Measurements from ENCODE around the gene USP37.

Gene USP37

DNA sequence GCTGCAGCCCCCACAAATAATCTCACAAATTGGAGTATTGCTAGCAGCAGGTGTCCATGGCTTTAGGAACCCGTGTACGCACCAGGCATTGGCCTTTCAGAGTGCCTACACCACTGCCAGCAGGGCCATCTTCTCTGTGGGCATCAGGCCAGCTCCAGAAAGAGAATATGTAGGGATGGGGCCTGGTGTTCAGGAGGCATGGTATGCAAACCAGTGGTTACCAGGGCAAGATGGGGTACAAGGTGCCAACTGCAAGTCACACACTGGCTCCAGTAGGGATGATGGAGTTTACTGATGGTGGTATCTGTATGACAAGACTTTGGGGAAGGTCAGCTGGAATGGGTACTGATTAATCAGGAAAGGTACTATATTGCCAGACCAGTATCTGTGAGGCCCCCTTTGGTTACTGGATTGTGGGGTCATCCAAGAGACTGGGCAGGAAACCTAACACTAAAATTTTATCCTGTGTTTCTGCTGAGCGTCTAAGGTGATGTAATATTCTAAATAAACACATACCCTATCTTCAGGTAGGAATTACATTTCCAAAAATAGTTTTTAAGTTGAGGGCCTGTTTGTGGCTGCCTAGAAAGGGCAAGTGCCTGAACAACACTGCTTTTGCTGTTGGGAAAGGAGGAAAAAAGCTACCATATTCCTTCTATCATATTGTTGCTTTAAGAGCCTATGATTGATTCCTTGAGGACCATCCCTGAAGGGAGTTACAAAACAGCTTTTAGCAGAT lies 9.5 kb upstream of the USP37 start:
- H3K79me2 ChIP-seq (ENCODE audit: insufficient read depth, low read length), result peaks cover 67% of the 10 kb centered on the region
- TF ChIP-seq EZH2 (IDR thresholded peaks at IDR 0.05; ENCODE audit: borderline replicate concordance, low read length), result no peak
- TF ChIP-seq, protein P1, sequence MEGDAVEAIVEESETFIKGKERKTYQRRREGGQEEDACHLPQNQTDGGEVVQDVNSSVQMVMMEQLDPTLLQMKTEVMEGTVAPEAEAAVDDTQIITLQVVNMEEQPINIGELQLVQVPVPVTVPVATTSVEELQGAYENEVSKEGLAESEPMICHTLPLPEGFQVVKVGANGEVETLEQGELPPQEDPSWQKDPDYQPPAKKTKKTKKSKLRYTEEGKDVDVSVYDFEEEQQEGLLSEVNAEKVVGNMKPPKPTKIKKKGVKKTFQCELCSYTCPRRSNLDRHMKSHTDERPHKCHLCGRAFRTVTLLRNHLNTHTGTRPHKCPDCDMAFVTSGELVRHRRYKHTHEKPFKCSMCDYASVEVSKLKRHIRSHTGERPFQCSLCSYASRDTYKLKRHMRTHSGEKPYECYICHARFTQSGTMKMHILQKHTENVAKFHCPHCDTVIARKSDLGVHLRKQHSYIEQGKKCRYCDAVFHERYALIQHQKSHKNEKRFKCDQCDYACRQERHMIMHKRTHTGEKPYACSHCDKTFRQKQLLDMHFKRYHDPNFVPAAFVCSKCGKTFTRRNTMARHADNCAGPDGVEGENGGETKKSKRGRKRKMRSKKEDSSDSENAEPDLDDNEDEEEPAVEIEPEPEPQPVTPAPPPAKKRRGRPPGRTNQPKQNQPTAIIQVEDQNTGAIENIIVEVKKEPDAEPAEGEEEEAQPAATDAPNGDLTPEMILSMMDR (IDR thresholded peaks at IDR 0.05; ENCODE audit: low read length), result no peak
- H3K4me1 ChIP-seq (ENCODE audit: insufficient read depth, low read length, severe bottlenecking), result no peaks in the 10 kb centered on the region
- H3K27me3 ChIP-seq (ENCODE audit: insufficient read depth, low read length), result no peaks in the 10 kb centered on the region
- H3K36me3 ChIP-seq (ENCODE audit: insufficient read depth, low read length), result peaks cover 59% of the 10 kb centered on the region
- no peaks in the 10 kb centered on the region; the same call in 1 of the 2 replicates for H4K20me1 ChIP-seq (ENCODE audit: insufficient read depth, low read length)
- no peak overlapping the region for H3K9ac ChIP-seq (ENCODE audit: low read length)
- no peak overlapping the region for H3K27ac ChIP-seq (ENCODE audit: low read depth, low read length, poor library complexity, severe bottlenecking)
- H3K9me3 ChIP-seq (ENCODE audit: low read length), result no peaks in the 10 kb centered on the region
- no peaks in the 10 kb centered on the region for H3F3A ChIP-seq (ENCODE audit: insufficient read depth, low read length)
- no peak overlapping the region for H2AFZ ChIP-seq (ENCODE audit: low read length)
- no peak overlapping the region for H3K4me2 ChIP-seq (ENCODE audit: low read length)
- H3K4me3 ChIP-seq (ENCODE audit: low read depth, low read length, poor library complexity, severe bottlenecking), result no peak overlapping the region
- no peaks in the 10 kb centered on the region for H3K9me2 ChIP-seq (ENCODE audit: low read depth, low read length)

DNA sequence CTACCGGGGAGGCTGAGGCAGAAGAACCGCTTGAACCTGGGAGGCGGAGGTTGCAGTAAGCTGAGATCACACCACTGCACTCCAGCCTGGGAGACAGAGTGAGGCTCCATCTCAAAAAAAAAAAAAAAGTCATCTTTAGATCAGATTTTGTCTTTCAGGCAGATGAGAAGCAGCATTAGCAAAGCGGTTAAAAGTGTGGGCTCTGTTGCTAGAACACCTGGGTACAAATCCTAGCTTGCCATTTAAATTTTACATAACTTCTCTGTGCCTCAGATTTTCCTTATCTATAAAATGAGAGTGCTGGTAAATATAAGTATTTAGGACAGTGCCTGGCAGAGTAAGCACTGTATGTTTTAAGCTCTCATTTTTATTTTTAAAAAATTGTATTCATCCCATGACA lies 8.7 kb upstream of the USP37 start:
- H3K79me2 ChIP-seq (ENCODE audit: insufficient read depth, low read length), result peaks cover 75% of the 10 kb centered on the region
- no peaks in the 10 kb centered on the region; the same call in 1 of the 2 replicates for H4K20me1 ChIP-seq (ENCODE audit: insufficient read depth, low read length)

DNA sequence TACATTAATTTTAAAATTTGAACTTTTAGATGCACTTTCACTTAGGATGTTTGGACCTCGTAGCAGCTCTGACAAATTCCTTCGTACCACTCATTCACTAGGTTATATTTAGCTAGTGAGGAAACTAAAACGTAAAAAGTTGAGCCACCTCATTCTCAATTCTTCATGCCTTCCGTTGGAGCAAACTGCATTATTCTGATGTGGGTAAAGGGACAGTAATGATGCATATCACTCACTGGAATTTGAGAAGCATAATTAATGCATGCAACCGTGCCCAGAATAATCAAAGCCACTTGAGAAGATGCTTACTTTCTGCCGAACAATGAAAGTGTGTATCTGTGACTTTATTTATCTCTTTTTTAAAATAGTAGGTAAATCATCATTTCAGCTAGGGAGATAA lies 2.7 kb upstream of the USP37 start:
- no peaks in the 10 kb centered on the region for H3F3A ChIP-seq (ENCODE audit: insufficient read depth, low read length)
- H3K9me2 ChIP-seq (ENCODE audit: low read depth, low read length), result no peaks in the 10 kb centered on the region
- TF ChIP-seq, protein P1 (IDR thresholded peaks at IDR 0.05; ENCODE audit: low read length), result no peak
- TF ChIP-seq EZH2 (IDR thresholded peaks at IDR 0.05; ENCODE audit: borderline replicate concordance, low read length), result no peak
- peak overlapping the region; percentile 90 for H3K4me3 ChIP-seq (ENCODE audit: low read depth, low read length, poor library complexity, severe bottlenecking)
- H3K27ac ChIP-seq (ENCODE audit: low read depth, low read length, poor library complexity, severe bottlenecking), result no peak overlapping the region
- no peaks in the 10 kb centered on the region for H3K9me3 ChIP-seq (ENCODE audit: low read length)
- peak overlapping the region; percentile 94 for H3K4me2 ChIP-seq (ENCODE audit: low read length)
- H3K27me3 ChIP-seq (ENCODE audit: insufficient read depth, low read length), result no peaks in the 10 kb centered on the region
- H3K79me2 ChIP-seq (ENCODE audit: insufficient read depth, low read length), result peaks cover 92% of the 10 kb centered on the region
- H3K36me3 ChIP-seq (ENCODE audit: insufficient read depth, low read length), result peaks cover 37% of the 10 kb centered on the region
- peak overlapping the region; percentile 95 for H3K9ac ChIP-seq (ENCODE audit: low read length)
- H4K20me1 ChIP-seq (ENCODE audit: insufficient read depth, low read length), result no peaks in the 10 kb centered on the region
- H2AFZ ChIP-seq (ENCODE audit: low read length), result no peak overlapping the region
- peaks cover 36% of the 10 kb centered on the region for H3K4me1 ChIP-seq (ENCODE audit: insufficient read depth, low read length, severe bottlenecking)

More for the DNA sequence above, 8.7 kb upstream of the USP37 start:
- H3K27me3 ChIP-seq (ENCODE audit: insufficient read depth, low read length), result no peaks in the 10 kb centered on the region
- no peak for TF ChIP-seq EZH2 (IDR thresholded peaks at IDR 0.05; ENCODE audit: borderline replicate concordance, low read length)
- TF ChIP-seq, protein P1 (IDR thresholded peaks at IDR 0.05; ENCODE audit: low read length), result no peak
- H3K4me3 ChIP-seq (ENCODE audit: low read depth, low read length, poor library complexity, severe bottlenecking), result no peak overlapping the region
- no peak overlapping the region for H3K27ac ChIP-seq (ENCODE audit: low read depth, low read length, poor library complexity, severe bottlenecking)
- no peak overlapping the region for H3K4me2 ChIP-seq (ENCODE audit: low read length)
- H3K9me2 ChIP-seq (ENCODE audit: low read depth, low read length), result no peaks in the 10 kb centered on the region
- H3K4me1 ChIP-seq (ENCODE audit: insufficient read depth, low read length, severe bottlenecking), result no peaks in the 10 kb centered on the region
- H3K9ac ChIP-seq (ENCODE audit: low read length), result no peak overlapping the region
- peaks cover 58% of the 10 kb centered on the region for H3K36me3 ChIP-seq (ENCODE audit: insufficient read depth, low read length)
- no peaks in the 10 kb centered on the region for H3F3A ChIP-seq (ENCODE audit: insufficient read depth, low read length)
- H2AFZ ChIP-seq (ENCODE audit: low read length), result no peak overlapping the region
- no peaks in the 10 kb centered on the region for H3K9me3 ChIP-seq (ENCODE audit: low read length)

All from OCI-LY1 (cell line).